Measurements from ENCODE around the gene TSPEAR.

The TSPEAR gene

DNA sequence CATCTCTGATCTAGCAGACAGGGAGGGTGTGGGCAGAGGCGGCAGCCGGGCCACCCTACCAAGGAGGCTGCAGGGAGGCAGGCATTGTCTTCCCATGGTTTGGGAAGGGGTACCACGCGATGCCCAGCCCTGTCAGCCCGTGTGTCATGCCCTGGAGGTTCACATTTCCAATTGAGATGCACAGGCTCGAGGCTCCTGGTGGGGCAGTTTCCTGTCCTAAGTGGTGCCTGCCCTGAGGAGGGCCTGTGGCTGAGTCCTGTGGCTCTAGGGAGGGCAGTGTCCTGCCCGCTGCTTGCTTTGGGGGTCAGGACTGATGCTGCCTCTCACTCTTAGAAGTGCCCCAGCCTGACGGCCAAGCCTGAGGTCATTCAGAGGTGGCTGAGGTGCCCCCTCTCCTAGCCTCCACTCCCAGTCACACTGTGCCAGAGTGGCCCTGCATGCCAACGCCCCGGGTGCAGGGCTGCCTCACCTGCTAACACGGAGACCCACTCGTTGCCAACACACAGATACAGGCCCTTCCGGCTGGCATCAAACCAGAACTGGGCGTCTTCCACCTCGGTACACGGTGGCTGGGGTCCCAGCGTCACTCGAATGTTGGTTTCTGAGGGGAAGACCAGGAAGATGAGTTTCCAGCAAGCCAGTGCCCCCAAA, 183.3 kb downstream of the TSPEAR start:
- DNase-seq (ENCODE audit: low read depth), result no peak

DNA sequence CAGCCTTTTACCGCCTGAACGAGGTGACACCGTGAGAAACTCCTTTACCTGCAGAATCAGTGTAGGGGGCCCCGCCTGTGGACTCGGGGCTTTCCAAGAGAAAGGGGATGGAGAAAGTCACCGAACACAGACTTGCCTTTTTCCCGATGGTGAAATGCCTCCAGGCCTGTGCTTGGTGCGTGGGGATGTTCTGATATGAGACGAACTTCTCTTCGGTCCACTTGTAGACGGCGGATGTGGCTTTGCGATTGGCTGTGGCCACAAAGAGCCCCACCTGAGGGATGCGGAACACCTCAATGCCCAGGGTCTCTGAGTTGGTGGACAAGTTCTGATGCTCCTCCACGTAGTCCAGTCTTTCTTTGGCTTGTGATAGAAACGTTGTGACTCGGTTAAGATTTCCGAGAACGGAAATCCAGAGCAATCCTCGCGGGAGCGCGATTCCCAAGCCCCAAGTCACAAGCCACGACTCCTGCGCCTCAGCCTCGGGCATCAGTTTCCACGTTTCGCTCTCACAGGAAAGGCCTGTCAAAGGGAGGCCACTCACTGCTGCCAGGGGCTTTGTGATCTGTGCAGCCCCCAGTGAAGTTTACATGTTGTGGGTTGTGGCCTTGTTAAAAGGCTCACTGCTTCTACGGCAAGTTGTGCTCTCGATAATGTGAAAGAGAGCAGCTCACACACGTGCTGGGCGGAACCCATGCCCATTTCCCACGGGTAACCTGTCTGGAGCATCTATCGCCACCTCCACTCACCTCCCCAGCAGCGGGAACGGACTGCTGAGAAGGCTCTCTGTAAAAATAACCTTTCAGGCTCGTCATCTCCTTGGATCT, 184.0 kb downstream of the TSPEAR start:
- no peak for DNase-seq (ENCODE audit: low read depth)

DNA sequence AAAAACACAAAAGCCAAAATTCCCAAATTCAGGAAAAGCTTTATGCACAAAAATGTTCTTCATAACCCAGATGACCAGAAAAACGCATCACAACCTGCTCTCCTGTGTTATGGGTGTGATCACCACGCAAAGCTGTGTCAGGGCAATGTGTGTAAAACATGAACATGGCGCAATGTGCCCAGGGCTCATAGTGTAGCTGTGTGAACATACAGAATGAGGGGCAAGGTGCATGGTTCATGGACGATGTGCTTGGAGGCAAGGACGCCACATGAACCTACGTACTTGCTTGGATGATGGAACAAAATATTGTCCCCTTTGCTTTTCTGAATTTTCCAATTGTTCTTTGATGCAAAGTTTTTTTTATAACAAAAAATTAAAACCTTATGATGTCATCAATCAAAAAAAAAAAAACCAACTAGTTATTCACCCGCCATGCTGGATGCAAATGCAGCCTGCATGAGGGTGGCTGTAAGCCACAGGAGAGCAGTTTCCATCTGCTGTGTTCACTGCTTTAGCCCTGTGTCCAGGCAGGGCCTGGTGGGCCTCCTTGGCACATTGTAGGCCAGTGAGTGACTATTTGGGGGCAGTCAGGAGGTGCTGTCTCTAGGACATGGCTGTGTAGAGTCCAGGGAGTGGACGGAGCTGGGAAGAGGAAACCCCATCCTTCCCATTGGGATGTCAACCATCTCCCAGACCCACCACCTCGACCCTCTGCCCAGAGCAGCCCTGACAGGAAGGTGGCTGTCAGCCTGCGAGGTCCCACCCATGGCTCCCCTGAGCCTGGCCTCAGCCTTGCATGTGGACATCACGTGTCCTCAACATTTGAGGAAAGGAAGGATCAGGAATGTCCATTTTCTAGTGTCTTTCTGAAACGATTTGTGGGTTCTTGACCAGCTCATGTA, 185.0 kb downstream of the TSPEAR start:
- DNase-seq (ENCODE audit: low read depth), result no peak

DNA sequence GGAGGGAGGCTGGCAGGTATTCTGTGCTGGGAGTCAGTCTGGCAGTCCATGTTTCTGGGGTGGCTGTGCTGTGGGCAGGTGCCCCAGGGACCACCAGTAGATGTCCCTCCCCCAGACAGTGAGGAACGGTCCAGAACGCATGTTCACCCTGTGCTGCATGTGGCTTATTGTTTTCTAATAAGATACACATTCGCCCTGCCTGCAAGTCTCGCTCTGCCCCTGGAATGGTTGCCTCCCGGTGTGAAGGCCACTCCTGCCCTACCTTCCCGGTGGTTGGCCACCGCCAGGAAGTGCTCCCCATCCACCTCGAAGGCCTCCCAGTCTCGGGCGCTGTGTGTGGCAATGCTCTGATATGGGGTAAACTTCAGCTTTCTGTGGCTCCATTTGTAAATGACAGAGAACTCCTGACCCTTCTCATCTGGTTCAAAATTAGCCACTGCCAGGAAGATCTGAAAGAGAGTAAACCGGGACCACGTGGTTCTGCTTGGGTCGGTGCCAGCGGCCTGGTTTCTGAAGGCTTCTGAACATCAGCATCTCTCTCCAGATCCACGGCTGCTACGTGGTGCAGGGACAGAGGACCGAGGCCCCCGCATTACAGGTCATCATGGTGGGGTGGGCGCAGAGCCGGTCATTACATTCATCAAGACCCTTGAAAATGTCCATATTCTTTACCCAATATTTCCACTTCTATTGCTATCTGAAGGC, 185.8 kb downstream of the TSPEAR start:
- DNase-seq (ENCODE audit: low read depth), result no peak

DNA sequence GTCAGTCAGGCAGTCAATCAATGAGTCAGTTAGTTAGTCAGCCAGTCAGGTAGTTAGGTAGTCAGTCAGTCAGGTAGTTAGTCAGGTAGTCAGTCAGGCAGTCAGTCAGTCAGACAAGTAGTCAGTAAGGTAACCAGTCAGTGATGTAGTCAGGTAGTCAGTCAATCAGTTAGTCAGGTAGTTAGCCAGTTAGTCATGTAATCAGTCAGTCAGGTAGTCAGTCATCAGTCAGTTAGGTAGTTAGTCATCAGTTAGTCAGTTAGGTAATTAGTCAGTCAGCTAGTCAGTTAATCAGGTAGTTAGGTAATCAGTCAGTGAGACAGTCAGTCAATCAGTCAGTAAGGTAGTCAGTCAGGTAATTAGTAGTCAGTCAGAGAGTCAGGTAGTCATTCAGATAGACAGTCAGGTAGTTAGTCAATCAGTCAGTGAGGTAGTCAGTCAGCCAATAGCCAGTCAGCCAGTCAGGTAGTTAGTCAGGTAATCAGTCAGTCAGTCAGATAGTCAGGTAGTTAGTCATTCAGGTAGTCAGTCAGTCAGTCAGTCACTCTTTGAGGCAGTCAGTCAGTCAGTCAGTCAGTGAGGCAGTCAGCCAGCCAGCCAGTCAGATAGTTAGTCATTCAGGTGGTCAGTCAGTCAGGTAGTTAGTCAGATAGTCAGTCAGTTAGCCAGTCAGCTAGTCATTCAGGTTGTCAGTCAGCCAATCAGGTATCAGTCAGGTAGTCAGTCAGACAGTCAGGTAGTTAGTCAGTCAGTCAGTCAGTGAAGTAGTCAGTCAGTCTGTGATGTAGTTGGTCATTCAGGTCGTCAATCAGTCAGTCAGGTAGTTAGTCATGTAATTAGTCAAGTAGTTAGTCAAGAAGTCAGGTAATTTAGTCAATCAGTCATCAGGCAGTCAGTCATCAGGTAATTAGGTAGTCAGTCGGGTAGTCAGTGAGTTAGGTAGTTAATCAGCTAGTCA, 186.7 kb downstream of the TSPEAR start:
- no peak for DNase-seq (ENCODE audit: low read depth)

DNA sequence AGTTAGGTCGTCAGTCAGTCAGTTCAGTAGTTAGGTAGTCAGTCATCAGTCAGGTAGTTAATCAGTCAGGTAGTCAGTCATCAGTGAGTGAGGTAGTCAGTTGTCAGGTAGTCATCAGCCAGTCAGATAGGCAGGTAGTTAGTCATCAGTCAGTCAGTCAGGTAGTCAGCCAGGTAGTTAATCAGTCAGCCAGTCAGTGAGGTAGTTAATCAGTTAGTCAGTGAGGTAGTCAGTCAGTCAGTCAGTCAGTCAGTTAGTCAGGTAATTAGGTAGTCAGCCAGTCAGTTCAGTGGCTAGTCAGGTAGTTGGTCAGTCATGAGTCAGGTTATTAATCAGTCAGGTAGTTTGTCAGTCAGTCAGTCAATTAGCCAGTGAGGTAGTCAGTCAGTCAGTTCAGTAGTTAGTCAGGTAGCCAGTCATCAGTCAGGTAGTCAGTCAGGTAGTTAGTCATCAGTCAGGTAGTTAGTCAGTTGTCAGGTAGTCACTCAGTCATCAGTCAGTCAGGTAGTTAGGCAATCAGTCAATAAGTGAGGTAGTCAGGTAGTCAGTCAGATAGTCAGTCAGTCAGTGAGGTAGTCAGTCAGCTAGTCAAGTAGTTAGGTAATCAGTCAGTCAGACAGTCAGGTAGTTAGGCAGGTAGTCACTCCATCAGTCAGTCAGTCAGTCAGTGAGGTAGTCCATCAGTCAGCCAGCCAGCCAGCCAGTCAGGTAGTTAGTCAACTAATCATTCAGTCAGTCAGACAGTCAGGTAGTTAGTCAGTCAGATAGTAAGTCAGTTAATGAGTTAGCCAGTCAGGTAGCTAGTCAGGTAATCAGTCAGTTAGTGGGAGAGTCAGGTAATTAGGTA, 187.6 kb downstream of the TSPEAR start:
- no peak for DNase-seq (ENCODE audit: low read depth)

DNA sequence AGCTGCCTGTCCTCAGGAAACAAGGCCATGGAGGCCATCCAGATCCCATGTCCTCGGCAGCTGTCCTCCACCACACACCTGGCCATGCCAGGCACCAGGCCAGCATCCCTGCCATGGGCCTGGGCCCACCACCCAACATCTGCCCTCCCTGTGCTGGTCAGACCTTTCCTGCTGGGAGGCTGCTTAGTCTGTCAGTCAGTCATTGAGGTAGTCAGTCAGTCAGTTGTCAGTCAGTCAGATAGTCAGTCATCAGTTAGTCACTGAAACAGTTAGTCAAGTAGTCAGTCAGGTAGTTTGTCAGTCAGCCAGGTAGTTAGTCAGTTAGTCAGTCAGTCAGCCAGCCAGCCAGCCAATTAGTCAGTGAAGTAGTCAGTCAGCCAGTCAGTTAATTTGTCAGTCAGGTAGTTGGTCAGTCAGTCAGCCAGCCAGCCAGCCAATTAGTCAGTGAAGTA, 188.6 kb downstream of the TSPEAR start:
- no peak for DNase-seq (ENCODE audit: low read depth)

DNA sequence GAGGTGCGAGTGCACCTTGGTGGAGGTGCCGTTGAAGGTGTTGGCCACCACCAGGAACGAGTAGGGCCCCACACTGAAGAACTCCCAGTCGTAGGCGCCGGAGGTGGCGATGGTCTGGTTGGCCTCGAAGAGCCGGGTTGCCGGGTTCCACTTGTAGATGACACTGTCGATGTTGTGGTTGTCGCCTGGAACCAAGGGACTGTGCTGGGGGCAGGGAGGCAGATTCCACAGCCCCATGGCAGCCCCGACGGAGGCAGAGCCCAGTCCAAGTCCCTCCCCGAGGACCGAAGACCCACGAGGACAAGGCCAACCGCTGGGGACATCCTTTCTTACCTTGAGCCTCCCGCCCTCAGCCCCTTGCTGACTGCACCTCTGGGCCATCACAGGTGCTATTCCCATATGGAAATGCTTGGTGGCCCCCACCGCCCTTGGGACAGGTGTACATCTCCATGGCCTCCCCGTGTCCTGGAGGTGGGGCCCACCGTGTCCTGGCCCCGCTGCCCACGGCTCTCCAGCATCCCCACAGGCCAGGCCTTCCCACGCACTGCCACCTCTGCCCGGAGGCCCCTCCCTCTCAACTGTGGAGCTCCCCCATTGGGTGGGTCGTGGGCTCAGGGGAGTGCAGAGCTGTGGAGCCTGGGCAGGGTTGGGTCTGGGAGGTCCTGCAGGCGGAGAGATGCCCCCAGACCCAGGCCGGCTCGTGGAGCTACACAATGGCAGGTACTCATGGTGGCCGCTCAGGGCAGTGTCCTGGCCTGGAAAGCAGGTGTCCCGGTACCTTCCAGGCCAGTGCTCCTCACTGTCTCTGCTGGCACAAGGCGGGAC, 189.2 kb downstream of the TSPEAR start:
- no peak for DNase-seq (ENCODE audit: low read depth)

DNA sequence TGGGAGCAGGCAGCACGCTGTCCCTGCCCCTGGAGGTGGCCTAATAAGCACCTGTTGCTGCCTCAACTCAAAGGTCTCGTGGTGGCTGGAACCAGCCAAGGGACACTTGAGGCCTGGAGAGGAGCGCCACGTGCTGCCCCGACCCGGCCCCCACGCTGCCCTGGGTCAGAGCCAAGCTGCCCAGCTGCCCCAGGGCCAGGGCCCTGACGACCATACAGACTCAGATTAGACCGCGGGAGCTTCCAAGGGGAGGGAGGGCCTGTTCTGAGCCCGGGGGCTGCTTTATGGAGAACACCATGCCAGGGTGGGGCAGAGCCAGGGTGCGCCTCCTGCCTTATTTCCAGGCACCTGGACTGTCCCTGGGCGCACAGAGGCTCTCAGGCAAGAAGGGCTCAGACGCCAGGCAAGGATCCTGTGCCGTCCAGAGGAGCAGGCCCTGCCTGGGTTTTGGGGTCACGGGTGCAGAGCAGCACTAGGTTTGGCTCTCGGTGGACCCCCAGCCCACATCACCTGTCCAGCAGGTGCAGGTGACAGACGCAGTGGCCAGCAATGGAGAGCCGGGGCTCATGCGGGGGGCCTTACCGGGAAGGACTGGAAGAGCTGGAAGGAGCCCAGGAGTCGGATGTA, 190.0 kb downstream of the TSPEAR start:
- DNase-seq (ENCODE audit: low read depth), result no peak

DNA sequence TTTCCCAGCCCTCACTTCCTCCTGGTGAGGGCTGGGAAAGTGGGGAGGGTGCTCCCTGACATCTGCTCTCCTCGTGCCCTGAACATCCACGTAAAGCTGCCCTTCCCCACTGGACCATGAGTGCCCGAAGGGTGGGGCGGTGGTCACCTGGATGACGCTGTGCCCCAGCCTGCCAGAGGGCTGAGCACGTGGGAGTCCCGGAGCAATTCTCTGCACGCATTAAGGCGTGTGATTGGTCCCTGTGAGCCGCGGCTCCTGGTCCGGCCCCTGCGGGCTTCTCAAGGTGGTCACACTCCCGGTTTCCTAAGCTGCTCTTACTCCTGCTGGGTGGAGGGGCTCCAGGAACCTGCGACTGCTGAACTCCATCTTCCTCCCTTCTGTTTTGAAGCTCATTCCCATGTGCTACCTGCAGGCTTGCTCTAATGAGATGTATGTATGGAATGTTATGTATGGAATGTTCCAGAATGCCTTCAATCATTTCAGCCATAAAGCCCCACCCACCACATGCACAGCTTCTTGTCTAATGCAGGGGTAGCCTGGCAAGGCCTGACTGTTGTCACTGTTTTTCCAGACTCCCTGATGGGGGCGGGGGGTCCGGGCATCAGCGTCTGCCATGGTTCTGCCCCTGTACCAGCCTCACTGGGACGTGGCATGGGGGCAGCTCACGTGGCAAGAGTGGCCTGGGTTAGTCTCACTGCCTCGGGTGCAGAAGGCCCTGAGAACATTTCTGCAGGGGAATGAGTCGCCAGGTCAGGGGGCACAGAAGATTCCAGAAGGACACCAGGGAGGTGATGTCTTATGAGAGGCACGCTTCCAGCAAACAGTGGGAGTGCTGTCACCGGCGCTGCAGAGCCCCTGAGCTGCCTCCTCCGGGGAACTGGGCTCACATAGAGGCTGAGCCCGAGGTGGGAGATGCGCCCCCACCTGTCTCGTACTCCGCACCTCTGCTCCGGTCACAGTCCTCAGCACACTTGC, 190.8 kb downstream of the TSPEAR start:
- no peak for DNase-seq (ENCODE audit: low read depth)

DNA sequence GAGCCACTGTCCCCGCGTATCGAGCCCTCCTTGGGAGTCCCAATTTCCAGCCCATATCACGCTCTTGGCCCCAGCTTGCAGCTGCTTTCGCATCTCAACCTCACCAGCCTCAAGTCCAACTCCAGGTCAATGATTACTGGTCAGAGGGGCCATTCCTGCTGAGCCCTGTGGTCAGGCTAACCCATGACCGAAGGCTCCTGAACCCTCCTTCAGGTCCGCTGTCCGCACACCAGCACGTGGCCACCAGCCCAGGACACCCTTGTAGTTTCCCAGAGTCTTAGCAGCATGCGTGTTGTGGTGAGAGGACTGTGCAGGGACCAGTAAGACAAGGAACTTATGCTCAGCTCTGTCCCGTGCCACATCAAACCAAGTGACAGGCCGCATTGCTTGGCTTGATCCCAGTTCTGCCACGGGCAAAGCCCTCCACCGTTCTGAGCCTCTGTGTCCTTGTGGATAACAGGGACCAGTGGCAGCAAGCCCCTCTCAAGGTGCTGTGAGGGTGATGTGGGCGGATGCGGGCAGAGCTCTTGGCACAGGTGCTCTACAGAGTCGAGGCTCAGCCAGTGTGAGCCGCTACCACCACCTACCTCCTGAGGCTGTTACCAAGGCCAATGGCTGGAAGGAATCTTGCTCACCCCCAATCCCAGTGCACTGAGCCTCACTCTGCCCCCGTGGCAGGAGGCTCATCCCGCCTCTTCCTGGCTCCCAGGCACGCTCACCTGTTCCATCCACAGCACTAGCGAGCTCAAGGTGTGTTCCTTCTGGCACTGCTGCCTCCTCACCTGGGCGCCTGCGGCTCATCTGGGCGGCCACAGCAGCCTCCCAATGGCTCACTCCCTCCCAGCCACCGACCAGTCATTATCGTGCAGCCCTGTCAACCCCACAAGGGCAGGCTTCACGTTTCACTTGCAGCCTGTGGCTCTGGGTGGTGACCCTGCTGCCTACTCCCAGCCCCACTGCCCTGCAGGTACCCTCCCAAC, 191.7 kb downstream of the TSPEAR start:
- DNase-seq (ENCODE audit: low read depth), result no peak

DNA sequence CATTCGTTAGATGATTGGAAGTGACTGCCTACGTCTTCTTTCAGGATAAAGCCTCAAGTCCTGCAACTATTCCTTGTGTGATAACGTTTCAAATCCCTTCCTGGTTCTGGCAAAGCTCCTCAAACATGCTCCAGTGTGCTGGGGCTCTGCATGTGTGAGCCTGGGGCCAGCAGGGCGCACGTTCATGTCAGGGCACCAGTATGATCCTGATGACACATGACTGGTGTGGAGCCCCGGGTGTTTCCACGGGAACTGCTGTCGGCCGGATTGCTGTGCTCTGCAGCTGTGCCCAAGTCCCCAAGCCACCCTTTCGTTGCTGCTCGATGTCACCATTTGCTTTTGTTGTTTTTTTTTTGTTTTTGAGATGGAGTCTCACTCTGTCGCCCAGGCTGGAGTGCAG, 192.7 kb downstream of the TSPEAR start:
- no peak for DNase-seq (ENCODE audit: low read depth)

DNA sequence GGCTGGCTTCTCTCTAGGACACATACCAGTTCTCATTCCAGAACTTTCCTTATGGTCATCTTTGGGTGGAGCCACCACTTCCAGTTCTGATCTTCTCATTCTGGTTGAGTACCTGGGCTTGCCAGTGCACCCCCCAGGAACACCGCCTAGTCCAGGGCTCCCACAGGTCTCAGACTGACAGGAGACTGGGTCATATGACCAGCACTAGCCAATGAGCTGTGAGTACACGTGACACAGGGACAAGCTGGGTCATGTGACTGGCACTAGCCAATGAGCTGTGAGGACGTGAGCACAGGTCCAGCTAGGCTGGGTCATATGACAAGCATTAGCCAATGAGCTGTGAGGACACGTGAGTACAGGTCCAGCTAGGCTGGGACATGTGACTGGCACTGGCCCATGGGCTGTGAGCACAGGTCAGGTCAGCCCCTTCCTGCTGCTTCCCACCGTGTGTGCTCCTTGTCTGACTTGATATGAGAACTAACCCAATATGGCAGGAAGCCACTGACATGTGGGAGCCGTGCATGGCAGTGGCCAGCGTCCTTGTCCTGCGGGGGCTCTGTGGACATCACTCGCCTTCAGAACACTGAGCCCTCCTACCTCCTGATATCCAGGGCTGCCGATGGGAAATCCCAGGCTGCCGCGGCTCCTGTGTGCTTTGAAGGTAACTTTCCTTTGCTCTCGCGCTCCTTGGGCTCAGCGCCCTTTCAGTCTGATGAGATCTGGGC, 194.0 kb downstream of the TSPEAR start:
- DNase-seq (ENCODE audit: low read depth), result no peak

DNA sequence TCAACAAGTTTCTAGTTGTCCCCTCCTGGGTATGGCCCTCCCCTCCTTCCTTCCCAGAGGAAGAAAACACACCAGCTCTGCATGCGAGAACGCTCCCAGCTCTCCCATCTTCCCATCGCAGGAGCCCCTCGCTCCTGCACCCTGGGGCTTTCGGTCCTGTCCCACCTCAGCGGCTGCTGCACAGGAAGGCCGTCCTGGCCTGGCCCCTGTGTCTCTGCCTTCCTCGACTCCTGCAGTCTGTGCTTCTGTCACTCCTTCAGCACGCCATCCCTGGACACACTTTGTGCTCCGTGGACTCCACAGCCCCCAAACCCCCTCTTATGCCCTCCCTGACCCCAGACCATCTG, 194.6 kb downstream of the TSPEAR start:
- DNase-seq (ENCODE audit: low read depth), result no peak

DNA sequence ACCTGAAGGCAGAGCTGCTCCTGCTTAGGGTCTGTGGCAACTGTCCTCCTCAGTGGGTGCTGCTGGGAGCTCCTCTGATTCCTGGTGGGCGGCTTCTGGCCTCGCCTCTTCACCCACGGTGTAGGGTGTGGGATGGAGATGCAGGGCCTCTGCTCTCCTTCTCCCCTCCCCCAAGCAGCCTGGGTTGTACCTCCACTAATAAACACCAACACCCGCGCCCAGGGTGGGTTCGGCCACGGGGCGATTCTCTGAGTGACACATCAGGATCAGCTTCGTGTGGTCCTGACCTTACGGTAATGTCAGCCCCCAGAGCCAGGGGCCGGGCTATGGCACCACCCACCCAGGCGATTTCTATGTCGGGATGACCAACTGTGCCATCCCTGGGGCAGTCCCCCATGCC, 195.0 kb downstream of the TSPEAR start:
- DNase-seq (ENCODE audit: low read depth), result no peak
